ENCODE data around the gene NHEJ1. TPM values are rescaled to one million over a fixed set of nuclear protein-coding genes. Genes with fewer than 3 reads are reported as not detected.

NHEJ1 gene, protein sequence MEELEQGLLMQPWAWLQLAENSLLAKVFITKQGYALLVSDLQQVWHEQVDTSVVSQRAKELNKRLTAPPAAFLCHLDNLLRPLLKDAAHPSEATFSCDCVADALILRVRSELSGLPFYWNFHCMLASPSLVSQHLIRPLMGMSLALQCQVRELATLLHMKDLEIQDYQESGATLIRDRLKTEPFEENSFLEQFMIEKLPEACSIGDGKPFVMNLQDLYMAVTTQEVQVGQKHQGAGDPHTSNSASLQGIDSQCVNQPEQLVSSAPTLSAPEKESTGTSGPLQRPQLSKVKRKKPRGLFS
- polyA plus RNA-seq (2013), result 8.6 TPM in 2 replicates

DNA sequence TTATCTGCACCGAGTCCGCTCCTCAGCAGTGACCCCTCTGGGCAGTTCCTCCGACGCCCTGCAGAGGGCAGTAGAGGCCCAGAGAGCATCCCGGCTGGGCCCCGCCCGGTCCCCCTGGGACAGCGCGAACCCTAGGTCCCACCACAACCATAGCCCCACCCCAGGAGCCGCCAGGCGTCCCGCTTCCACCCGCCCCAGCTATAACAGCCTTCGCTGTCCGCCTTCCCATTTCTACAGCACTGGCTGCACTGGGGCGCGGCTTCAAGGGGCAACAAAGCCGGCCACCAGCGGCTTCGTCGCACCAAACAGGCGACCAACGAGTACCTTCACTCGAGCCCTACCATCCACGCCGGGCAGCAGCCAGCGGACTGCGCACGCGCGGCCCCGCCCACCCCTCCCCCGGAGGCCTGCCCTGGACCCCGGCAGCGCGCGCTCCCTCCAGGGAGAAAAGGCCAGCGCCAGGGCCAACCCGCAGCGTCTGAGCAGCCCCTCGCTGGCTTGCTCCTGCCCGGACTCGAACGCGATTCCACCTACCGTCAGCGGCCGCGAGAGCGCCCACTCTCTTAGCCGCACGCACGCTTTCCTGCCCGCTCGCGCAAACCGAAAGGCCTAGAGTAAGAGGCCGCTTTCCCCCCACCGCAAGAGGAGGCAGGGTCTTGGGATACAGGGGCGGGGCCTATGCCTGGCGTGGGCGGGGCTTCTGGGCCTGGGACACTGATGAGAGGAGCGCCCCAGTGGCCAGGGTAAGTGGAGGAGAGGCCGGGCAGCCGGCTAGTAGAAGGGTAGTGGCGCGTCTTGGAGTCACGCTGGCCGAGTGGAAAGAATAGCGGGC lies at the start of gene NHEJ1:
Gene NHEJ1 (minus strand): TSS at position 630 of the 832 bp plus-strand sequence. CDS start 2,453 bp downstream, outside the sequence.
- H3K23ac ChIP-seq (ENCODE audit: low read length), result no peak within 1 kb of the TSS
- H3K79me1 ChIP-seq (ENCODE audit: low read length), result peaks cover 4% of the 10 kb centered on the region
- peak within 1 kb of the TSS; percentile 88 for H4K12ac ChIP-seq (ENCODE audit: low read depth, low read length)
- peak within 1 kb of the TSS; percentile 74 for H3K4me3 ChIP-seq (ENCODE audit: low read depth, low read length)
- H2AFZ ChIP-seq (ENCODE audit: insufficient read depth, low read length, poor library complexity), result peak within 1 kb of the TSS; percentile 94
- WGBS (ENCODE audit: extremely low coverage, insufficient coverage, insufficient read length), result no CpG with 5 or more reads among the region's 70 CpGs
- no peak within 1 kb of the TSS for H2BK12ac ChIP-seq (ENCODE audit: low read length)
- H4K8ac ChIP-seq (ENCODE audit: low read depth, low read length), result peak within 1 kb of the TSS; percentile 95
- H3K4me1 ChIP-seq (ENCODE audit: control insufficient read depth in 1 of 2, insufficient read depth in 2 of 2, low read length in 2 of 2), result peaks cover 0 to 9% of the 10 kb centered on the region in 2 experiments
- peak within 1 kb of the TSS; percentile 84 for H2BK120ac ChIP-seq (ENCODE audit: insufficient read depth, low read length, poor library complexity)
- DNase-seq, result peak; percentile 85 to 92
- peak within 1 kb of the TSS; percentile 95 for H3K14ac ChIP-seq (ENCODE audit: low read length)
- H2AK5ac ChIP-seq (ENCODE audit: low read length), result no peak within 1 kb of the TSS
- H3K79me2 ChIP-seq (ENCODE audit: control insufficient read depth, insufficient read depth, low read length, poor library complexity), result peaks cover 2% of the 10 kb centered on the region
- peak within 1 kb of the TSS; percentile 86 for H3K18ac ChIP-seq (ENCODE audit: low read length)
- peak within 1 kb of the TSS; percentile 79 for H3K4me2 ChIP-seq (ENCODE audit: low read length)
- H3K4ac ChIP-seq (ENCODE audit: low read depth, low read length), result peak within 1 kb of the TSS; percentile 22
- peak within 1 kb of the TSS; percentile 71 for H2BK5ac ChIP-seq (ENCODE audit: low read depth, low read length, poor library complexity)
- H4K91ac ChIP-seq (ENCODE audit: low read depth, low read length), result peak within 1 kb of the TSS; percentile 86
- H3K9ac ChIP-seq (ENCODE audit: low read length), result peak within 1 kb of the TSS; percentile 63
- H3K9me3 ChIP-seq (ENCODE audit: insufficient read depth, low read depth, low read length), result no peaks in the 10 kb centered on the region
- H3K36me3 ChIP-seq (ENCODE audit: control insufficient read depth in 1 of 2, insufficient read depth in 2 of 2, low read length in 2 of 2), result peaks cover 2 to 5% of the 10 kb centered on the region in 2 experiments
- no peaks in the 10 kb centered on the region for H3K27me3 ChIP-seq (ENCODE audit: insufficient read depth, low read length)
- peak within 1 kb of the TSS; percentile 86 for H3K27ac ChIP-seq (ENCODE audit: low read depth, low read length)

DNA sequence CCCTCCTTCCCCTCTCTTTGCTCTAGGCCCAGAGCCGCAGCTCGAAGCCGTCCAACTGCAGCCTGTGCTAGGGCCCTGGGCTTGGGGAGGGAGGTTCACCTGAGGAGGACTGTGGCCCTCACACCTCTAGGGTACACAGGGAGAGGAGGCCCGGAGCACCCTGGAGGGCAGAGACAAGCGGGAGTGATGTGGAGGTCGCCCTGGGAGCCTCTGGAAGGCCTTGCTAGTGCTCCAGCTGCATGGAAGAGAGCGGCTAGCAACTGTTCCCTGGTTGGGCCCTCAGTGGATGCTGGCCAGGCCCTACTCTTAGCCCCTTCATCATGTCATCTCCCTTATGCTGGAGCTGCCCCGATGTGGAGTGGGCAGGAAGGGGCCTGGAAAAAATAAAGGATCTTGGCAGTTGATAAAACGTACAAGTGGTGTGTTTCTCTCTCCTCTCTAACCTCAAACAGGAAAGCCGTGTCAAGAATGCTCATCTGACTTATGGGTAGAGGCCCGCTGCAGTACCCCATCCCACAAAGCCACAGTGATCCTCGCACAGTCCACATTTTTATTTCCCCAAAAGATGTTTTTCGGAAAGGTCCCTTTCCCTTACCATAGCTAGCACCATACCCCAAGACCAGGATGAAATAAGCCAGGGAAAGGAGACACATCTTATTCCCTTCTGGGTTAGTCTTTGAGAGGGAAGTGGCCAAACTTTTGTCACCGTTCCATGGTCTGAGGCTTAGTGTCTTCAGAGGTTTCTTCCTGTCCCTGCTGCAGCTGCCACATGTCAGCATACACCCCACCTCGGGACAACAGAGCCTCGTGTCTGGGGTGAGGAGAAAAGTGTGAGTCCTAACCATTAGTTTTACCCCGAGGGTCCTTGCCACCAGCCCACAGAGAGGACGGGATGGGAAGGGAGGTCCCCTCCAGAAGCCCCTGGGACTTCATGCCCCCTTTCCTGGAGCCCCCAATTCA lies 48.9 kb upstream of the NHEJ1 start:
- Histone ChIP-seq H4K8ac (ENCODE audit: low read depth, low read length) (no peak overlapping the region), H2BK5ac (ENCODE audit: low read depth, low read length, poor library complexity) (no peak overlapping the region), H3K79me2 (ENCODE audit: control insufficient read depth, insufficient read depth, low read length, poor library complexity) (peaks cover 5% of the 10 kb centered on the region), H3K27me3 (ENCODE audit: insufficient read depth, low read length) (no peaks in the 10 kb centered on the region), H2AFZ (ENCODE audit: insufficient read depth, low read length, poor library complexity) (no peak overlapping the region), H3K9ac (ENCODE audit: low read length) (no peak overlapping the region), H2BK12ac (ENCODE audit: low read length) (no peak overlapping the region), H4K91ac (ENCODE audit: low read depth, low read length) (no peak overlapping the region), H3K18ac (ENCODE audit: low read length) (no peak overlapping the region), H3K4ac (ENCODE audit: low read depth, low read length) (no peak overlapping the region), H4K12ac (ENCODE audit: low read depth, low read length) (no peak overlapping the region), H3K14ac (ENCODE audit: low read length) (no peak overlapping the region), H2AK5ac (ENCODE audit: low read length) (no peak overlapping the region), H3K27ac (ENCODE audit: low read depth, low read length) (no peak overlapping the region), H3K4me3 (ENCODE audit: low read depth, low read length) (no peak overlapping the region), H3K9me3 (ENCODE audit: insufficient read depth, low read depth, low read length) (no peaks in the 10 kb centered on the region), H3K36me3 (ENCODE audit: control insufficient read depth in 1 of 2, insufficient read depth in 2 of 2, low read length in 2 of 2) (peaks cover 52 to 58% of the 10 kb centered on the region in 2 experiments), H3K23ac (ENCODE audit: low read length) (no peak overlapping the region), H3K79me1 (ENCODE audit: low read length) (peaks cover 5% of the 10 kb centered on the region), H3K4me1 (ENCODE audit: control insufficient read depth in 1 of 2, insufficient read depth in 2 of 2, low read length in 2 of 2) (peaks cover 2 to 4% of the 10 kb centered on the region in 2 experiments), H3K4me2 (ENCODE audit: low read length) (no peak overlapping the region), H2BK120ac (ENCODE audit: insufficient read depth, low read length, poor library complexity) (no peak overlapping the region)
- DNase-seq, result no peak
- no CpG with 5 or more reads among the region's 18 CpGs for WGBS (ENCODE audit: extremely low coverage, insufficient coverage, insufficient read length)

DNA sequence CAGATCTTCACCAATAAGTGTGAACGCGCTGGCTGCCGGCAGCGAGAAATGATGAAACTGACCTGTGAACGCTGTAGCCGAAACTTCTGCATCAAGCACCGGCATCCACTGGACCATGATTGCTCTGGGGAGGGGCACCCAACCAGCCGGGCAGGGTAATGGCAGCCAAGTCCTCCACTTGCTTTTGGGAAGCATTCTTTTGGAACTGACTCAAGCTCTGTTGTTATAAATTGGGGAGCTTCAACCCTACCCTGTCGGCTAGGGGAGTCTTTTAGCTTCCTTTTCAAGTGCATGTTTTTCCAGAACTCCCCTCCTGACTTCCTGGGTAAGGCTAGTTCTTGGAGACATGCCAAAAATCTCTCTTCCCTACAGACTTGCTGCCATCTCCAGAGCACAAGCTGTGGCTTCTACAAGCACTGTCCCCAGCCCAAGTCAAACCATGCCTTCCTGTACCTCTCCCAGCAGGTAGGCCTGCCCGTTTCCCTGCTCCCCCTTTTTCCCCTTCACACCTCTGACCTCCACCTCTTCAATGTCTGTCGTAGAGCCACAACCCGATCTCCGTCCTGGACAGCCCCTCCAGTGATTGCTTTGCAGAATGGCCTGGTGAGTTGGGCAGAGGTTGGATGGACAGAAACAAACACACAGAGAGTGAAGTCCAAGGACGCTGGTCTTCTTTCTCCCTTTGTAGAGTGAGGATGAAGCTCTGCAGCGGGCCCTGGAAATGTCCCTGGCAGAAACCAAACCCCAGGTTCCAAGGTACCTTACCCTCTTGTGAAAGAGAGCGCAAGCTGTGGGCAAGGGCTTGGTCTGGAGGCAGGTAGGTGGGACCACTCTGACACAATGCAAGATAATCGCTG lies 47.5 kb upstream of the NHEJ1 start:
- Histone ChIP-seq H2BK120ac (ENCODE audit: insufficient read depth, low read length, poor library complexity) (no peak overlapping the region), H3K36me3 (ENCODE audit: control insufficient read depth in 1 of 2, insufficient read depth in 2 of 2, low read length in 2 of 2) (peaks cover 39 to 44% of the 10 kb centered on the region in 2 experiments), H3K4me3 (ENCODE audit: low read depth, low read length) (no peak overlapping the region), H3K23ac (ENCODE audit: low read length) (no peak overlapping the region), H3K79me1 (ENCODE audit: low read length) (peaks cover 5% of the 10 kb centered on the region), H3K4me1 (ENCODE audit: control insufficient read depth in 1 of 2, insufficient read depth in 2 of 2, low read length in 2 of 2) (peaks cover 2 to 4% of the 10 kb centered on the region in 2 experiments), H3K9me3 (ENCODE audit: insufficient read depth, low read depth, low read length) (no peaks in the 10 kb centered on the region), H2AFZ (ENCODE audit: insufficient read depth, low read length, poor library complexity) (no peak overlapping the region), H4K8ac (ENCODE audit: low read depth, low read length) (no peak overlapping the region), H3K9ac (ENCODE audit: low read length) (no peak overlapping the region), H3K4ac (ENCODE audit: low read depth, low read length) (no peak overlapping the region), H4K91ac (ENCODE audit: low read depth, low read length) (no peak overlapping the region), H2AK5ac (ENCODE audit: low read length) (no peak overlapping the region), H4K12ac (ENCODE audit: low read depth, low read length) (no peak overlapping the region), H2BK5ac (ENCODE audit: low read depth, low read length, poor library complexity) (no peak overlapping the region), H3K4me2 (ENCODE audit: low read length) (no peak overlapping the region), H3K79me2 (ENCODE audit: control insufficient read depth, insufficient read depth, low read length, poor library complexity) (peaks cover 5% of the 10 kb centered on the region), H3K27me3 (ENCODE audit: insufficient read depth, low read length) (no peaks in the 10 kb centered on the region), H3K18ac (ENCODE audit: low read length) (no peak overlapping the region), H3K27ac (ENCODE audit: low read depth, low read length) (no peak overlapping the region), H3K14ac (ENCODE audit: low read length) (no peak overlapping the region), H2BK12ac (ENCODE audit: low read length) (no peak overlapping the region)
- no CpG with 5 or more reads among the region's 17 CpGs for WGBS (ENCODE audit: extremely low coverage, insufficient coverage, insufficient read length)
- DNase-seq, result no peak

Data from trophoblast cell (in vitro differentiated cells and primary cell).